ENCODE data around the gene RNF138. TPM values are rescaled to one million over a fixed set of nuclear protein-coding genes. Genes with fewer than 3 reads are reported as not detected.

The RNF138 gene
- total and polyA plus RNA-seq, 10 of the 15 experiments (the other 5 are each of a cell fraction or from before 2014, with no cell fraction given) = 24.2 to 75.2 (median 40.1) TPM

GRCh38 chr18:32091724-32092421 lies at the start of gene RNF138 (continued):
- TF ChIP-seq DPF2 (IDR thresholded peaks at IDR 0.05) (peak; percentile 83), EP300 (IDR thresholded peaks at IDR 0.05; ENCODE audit: borderline replicate concordance in 1 of 2, control insufficient read depth in 1 of 2, low read depth in 2 of 2, low read length in 2 of 2) (no peak), USF2 (IDR thresholded peaks at IDR 0.05; ENCODE audit: borderline replicate concordance, low read depth, low read length) (no peak), CHD2 (IDR thresholded peaks at IDR 0.05; ENCODE audit: borderline replicate concordance, low read depth, low read length) (peak; percentile 80), ZBTB33 (IDR thresholded peaks at IDR 0.05) (no peak), POLR2A (IDR thresholded peaks at IDR 0.05; ENCODE audit: low read depth, low read length) (peak; percentile 92), POLR2AphosphoS5 (IDR thresholded peaks at IDR 0.05; ENCODE audit: low read length) (peak; percentile 70), POU2F2 (IDR thresholded peaks at IDR 0.05; ENCODE audit: borderline replicate concordance, low read depth, low read length) (peak; percentile 69; the same call in 1 of the 3 replicates), SMAD1 (IDR thresholded peaks at IDR 0.05; ENCODE audit: low read depth, partially characterized antibody) (no peak), BHLHE40 (IDR thresholded peaks at IDR 0.05; ENCODE audit: borderline replicate concordance in 1 of 2, low read depth in 2 of 2, low read length in 1 of 2) (peak; percentile 44 to 89; a peak in 3 of 4 replicates), SREBF1 (IDR thresholded peaks at IDR 0.05; ENCODE audit: low read length) (no peak), MYC (IDR thresholded peaks at IDR 0.05; ENCODE audit: insufficient read depth, insufficient read length, insufficient replicate concordance, low read length, severe bottlenecking) (peak; percentile 42), ASH2L (IDR thresholded peaks at IDR 0.05; ENCODE audit: borderline replicate concordance, low read depth) (peak; percentile 73; the same call in 1 of the 2 replicates), PAX5 (IDR thresholded peaks at IDR 0.05; ENCODE audit: borderline replicate concordance, low read depth, low read length) (0 out of 2 replicates have a peak, but pooled peaks have one; percentile 46), ATF7 (IDR thresholded peaks at IDR 0.05; ENCODE audit: low read depth) (peak; percentile 50; the same call in 1 of the 2 replicates), SRF (IDR thresholded peaks at IDR 0.05; ENCODE audit: low read depth in 2 of 2, low read length in 2 of 2) (peak in 1 of 2 experiments; percentile 60; a peak in 1 of 4 replicates), CTCF (IDR thresholded peaks at IDR 0.05 in 2 of 3, conservative IDR thresholded peaks at IDR 0.05 in 1 of 3; ENCODE audit: control insufficient read depth in 2 of 3, extremely low read depth in 1 of 3, insufficient read depth in 1 of 3, low read depth in 3 of 3, low read length in 3 of 3) (no peak), ELK1 (IDR thresholded peaks at IDR 0.05; ENCODE audit: low read depth, low read length) (no peak; the same call in 1 of the 2 replicates), MTA2 (IDR thresholded peaks at IDR 0.05; ENCODE audit: low read depth) (no peak), IRF3 (IDR thresholded peaks at IDR 0.05) (no peak), TCF12 (IDR thresholded peaks at IDR 0.05; ENCODE audit: low read depth, low read length) (peak; percentile 73; the same call in 1 of the 2 replicates)
